ENCODE results near the gene CTNNA2.

Gene CTNNA2

DNA sequence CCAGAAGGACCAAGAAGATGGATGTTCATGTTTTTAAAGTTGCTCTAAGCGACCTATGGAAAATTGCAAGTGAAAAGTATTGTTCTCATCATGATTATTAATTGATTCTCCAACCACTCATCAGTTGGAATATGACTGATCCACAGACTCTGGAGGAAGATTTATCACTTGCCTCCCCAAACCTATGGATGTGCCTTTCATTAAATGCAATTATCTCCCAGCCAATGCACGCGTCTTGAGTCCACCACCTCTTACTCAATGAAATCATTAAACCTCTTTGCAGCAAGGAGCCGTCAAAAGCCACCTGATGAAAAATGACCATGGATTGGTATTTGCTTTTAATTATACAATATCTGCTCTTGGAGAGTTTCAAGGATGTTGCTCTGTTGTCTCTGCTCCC is 626.1 kb downstream of the CTNNA2 start:
- TF ChIP-seq TCF12 (IDR thresholded peaks at IDR 0.05; ENCODE audit: low read depth): no peak
- TF ChIP-seq ZBTB7A (IDR thresholded peaks at IDR 0.05; ENCODE audit: low read depth): no peak
- no peak for TF ChIP-seq CREB1 (IDR thresholded peaks at IDR 0.05; ENCODE audit: low read depth)
- no peak for TF ChIP-seq NFIC (IDR thresholded peaks at IDR 0.05)
- no peak for TF ChIP-seq TAF1 (IDR thresholded peaks at IDR 0.05; ENCODE audit: low read depth)
- no peak for TF ChIP-seq RAD21 (IDR thresholded peaks at IDR 0.05; ENCODE audit: low read depth)
- TF ChIP-seq CEBPB (IDR thresholded peaks at IDR 0.05): no peak

DNA sequence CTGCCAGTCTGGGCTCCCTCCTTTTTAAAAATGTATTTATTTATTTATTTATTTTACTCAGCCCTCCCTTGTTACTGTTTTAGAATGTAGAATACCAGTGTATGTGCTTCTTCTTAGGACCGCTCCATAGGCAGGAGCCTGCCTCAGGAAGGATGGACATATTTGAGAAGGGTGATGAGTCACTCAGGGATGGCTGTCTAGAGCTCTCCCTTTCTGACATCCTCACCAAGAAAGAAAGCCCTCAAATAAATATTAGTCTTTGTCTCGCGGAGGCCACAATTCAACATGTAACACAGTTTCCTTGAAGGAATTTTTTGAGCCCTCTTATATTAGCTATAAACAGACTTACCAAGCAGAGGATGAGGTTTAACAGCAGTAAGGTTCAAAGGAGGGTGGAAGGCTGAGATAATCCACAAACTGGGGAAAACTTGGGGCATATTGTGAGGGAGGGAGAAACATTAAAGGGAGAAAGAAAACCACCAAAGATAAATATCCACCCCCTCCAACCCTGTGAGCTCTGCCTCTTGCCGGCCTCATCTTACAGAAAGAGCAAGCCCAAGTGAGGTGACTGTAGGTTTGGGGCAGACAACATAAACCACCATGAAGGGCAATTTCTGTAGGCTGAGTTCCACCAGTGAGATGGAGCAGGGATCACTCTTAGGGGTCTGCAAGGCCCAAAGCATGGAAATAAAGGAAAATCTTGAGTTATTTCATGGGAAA is 628.3 kb downstream of the CTNNA2 start:
- TF ChIP-seq YY1 (IDR thresholded peaks at IDR 0.05; ENCODE audit: low read depth): no peak
- no peak for TF ChIP-seq TAF1 (IDR thresholded peaks at IDR 0.05; ENCODE audit: low read depth)
- TF ChIP-seq NFIC (IDR thresholded peaks at IDR 0.05): no peak
- TF ChIP-seq RAD21 (IDR thresholded peaks at IDR 0.05; ENCODE audit: low read depth): no peak
- no peak for TF ChIP-seq TEAD4 (IDR thresholded peaks at IDR 0.05)
- no peak for TF ChIP-seq CEBPB (IDR thresholded peaks at IDR 0.05)
- TF ChIP-seq, protein P1, sequence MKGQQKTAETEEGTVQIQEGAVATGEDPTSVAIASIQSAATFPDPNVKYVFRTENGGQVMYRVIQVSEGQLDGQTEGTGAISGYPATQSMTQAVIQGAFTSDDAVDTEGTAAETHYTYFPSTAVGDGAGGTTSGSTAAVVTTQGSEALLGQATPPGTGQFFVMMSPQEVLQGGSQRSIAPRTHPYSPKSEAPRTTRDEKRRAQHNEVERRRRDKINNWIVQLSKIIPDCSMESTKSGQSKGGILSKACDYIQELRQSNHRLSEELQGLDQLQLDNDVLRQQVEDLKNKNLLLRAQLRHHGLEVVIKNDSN (IDR thresholded peaks at IDR 0.05): no peak
- no peak for TF ChIP-seq TCF12 (IDR thresholded peaks at IDR 0.05; ENCODE audit: low read depth)
- no peak for TF ChIP-seq FOXM1 (IDR thresholded peaks at IDR 0.05; ENCODE audit: borderline replicate concordance, low read depth)
- TF ChIP-seq, protein P2, sequence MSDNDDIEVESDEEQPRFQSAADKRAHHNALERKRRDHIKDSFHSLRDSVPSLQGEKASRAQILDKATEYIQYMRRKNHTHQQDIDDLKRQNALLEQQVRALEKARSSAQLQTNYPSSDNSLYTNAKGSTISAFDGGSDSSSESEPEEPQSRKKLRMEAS (IDR thresholded peaks at IDR 0.05): no peak
- TF ChIP-seq, protein P3, sequence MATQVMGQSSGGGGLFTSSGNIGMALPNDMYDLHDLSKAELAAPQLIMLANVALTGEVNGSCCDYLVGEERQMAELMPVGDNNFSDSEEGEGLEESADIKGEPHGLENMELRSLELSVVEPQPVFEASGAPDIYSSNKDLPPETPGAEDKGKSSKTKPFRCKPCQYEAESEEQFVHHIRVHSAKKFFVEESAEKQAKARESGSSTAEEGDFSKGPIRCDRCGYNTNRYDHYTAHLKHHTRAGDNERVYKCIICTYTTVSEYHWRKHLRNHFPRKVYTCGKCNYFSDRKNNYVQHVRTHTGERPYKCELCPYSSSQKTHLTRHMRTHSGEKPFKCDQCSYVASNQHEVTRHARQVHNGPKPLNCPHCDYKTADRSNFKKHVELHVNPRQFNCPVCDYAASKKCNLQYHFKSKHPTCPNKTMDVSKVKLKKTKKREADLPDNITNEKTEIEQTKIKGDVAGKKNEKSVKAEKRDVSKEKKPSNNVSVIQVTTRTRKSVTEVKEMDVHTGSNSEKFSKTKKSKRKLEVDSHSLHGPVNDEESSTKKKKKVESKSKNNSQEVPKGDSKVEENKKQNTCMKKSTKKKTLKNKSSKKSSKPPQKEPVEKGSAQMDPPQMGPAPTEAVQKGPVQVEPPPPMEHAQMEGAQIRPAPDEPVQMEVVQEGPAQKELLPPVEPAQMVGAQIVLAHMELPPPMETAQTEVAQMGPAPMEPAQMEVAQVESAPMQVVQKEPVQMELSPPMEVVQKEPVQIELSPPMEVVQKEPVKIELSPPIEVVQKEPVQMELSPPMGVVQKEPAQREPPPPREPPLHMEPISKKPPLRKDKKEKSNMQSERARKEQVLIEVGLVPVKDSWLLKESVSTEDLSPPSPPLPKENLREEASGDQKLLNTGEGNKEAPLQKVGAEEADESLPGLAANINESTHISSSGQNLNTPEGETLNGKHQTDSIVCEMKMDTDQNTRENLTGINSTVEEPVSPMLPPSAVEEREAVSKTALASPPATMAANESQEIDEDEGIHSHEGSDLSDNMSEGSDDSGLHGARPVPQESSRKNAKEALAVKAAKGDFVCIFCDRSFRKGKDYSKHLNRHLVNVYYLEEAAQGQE (IDR thresholded peaks at IDR 0.05; ENCODE audit: low read depth): no peak

DNA sequence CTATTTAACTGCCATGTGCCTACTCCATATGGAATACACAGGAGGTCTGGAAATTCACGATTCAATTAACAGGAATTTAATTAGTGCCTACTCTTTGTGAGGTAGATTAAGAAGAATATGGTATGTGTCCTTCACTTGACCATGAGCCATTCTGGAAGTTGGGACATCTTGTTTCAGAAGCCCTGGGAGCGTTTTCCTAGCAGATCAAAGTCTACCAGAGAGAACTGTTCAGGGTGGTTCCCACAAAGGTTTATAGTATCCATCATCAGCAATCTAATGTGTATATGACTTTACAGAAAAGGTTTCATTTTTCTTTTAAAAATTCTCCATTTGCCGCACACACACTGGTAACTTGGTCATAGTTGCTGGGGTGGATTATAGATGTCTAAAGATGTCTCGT is 632.6 kb downstream of the CTNNA2 start:
- TF ChIP-seq, protein P1 (IDR thresholded peaks at IDR 0.05): no peak
- TF ChIP-seq TEAD4 (IDR thresholded peaks at IDR 0.05) (no peak), ZBTB7A (IDR thresholded peaks at IDR 0.05; ENCODE audit: low read depth) (no peak), NFIC (IDR thresholded peaks at IDR 0.05) (no peak), EGR1 (IDR thresholded peaks at IDR 0.05) (no peak), TCF12 (IDR thresholded peaks at IDR 0.05; ENCODE audit: low read depth) (no peak), RAD21 (IDR thresholded peaks at IDR 0.05; ENCODE audit: low read depth) (no peak), EP300 (IDR thresholded peaks at IDR 0.05; ENCODE audit: borderline replicate concordance) (no peak), TAF1 (IDR thresholded peaks at IDR 0.05; ENCODE audit: low read depth) (no peak), YY1 (IDR thresholded peaks at IDR 0.05; ENCODE audit: low read depth) (no peak), CREB1 (IDR thresholded peaks at IDR 0.05; ENCODE audit: low read depth) (no peak), FOXM1 (IDR thresholded peaks at IDR 0.05; ENCODE audit: borderline replicate concordance, low read depth) (no peak)
- TF ChIP-seq, protein P3 (IDR thresholded peaks at IDR 0.05; ENCODE audit: low read depth): no peak

DNA sequence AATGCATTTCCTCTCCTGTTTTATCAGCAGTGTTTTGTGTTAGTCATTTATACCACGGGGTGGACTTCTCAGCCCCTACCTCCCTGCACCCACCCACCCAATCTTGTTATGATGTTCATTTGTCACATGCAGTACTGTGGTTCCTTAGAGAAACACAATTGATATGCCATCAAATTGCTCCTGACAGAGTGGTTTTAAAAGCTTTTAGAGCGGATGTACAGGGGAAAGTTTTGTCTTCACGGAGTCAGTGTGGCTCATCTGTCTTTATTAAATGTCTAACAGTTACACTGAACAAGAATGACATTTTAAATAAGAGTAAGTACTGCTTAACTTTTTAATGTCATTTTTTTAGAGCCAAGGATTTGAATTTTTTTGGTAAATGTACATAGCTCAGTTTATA is 634.8 kb downstream of the CTNNA2 start:
- TF ChIP-seq RAD21 (IDR thresholded peaks at IDR 0.05; ENCODE audit: low read depth) (no peak), TAF1 (IDR thresholded peaks at IDR 0.05; ENCODE audit: low read depth) (no peak), EGR1 (IDR thresholded peaks at IDR 0.05) (no peak), CEBPB (IDR thresholded peaks at IDR 0.05) (no peak), NFIC (IDR thresholded peaks at IDR 0.05) (no peak), FOXM1 (IDR thresholded peaks at IDR 0.05; ENCODE audit: borderline replicate concordance, low read depth) (no peak), CREB1 (IDR thresholded peaks at IDR 0.05; ENCODE audit: low read depth) (no peak), ZBTB7A (IDR thresholded peaks at IDR 0.05; ENCODE audit: low read depth) (no peak), YY1 (IDR thresholded peaks at IDR 0.05; ENCODE audit: low read depth) (no peak), EP300 (IDR thresholded peaks at IDR 0.05; ENCODE audit: borderline replicate concordance) (no peak), TEAD4 (IDR thresholded peaks at IDR 0.05) (no peak), TCF12 (IDR thresholded peaks at IDR 0.05; ENCODE audit: low read depth) (no peak)
- TF ChIP-seq, protein P3 (IDR thresholded peaks at IDR 0.05; ENCODE audit: low read depth): no peak
- TF ChIP-seq, protein P2 (IDR thresholded peaks at IDR 0.05): no peak
- TF ChIP-seq, protein P1 (IDR thresholded peaks at IDR 0.05): no peak
